HL-60 (cell line): ENCODE data around the gene RIN2.
A peak's percentile ranks its signal among the peaks of the same experiment; 100 is the strongest.

Experiments
- DNase-seq, 2 experiments: peaks; one replicate each; pipeline ENCODE4 v3.0.0-alpha.2; 2010 to 2020; ENCODE audit warnings: low read depth in 1 of 2, low spot score in 1 of 2
- H3K27ac ChIP-seq: fragments of 250-450 bp; sonication (Bioruptor Pico); replicated peaks from 2 replicates; pipeline ENCODE4 v1.5.1; 2020; ENCODE audit warnings: mild to moderate bottlenecking, moderate library complexity
- H3K27me3 ChIP-seq: fragments of 250-450 bp; sonication (Bioruptor Pico); 2 replicates; pipeline ENCODE4 v1.5.1; 2021; ENCODE audit warnings: mild to moderate bottlenecking, moderate library complexity; ENCODE audit not compliant: insufficient read depth, poor library complexity, severe bottlenecking
- H3K4me3 ChIP-seq: replicated peaks from 2 replicates; pipeline ENCODE4 v1.5.1; 2011; ENCODE audit warnings: mild to moderate bottlenecking, control low read depth, low read length; ENCODE audit not compliant: insufficient read depth
- GABPA ChIP-seq: IDR thresholded peaks from 2 replicates; pipeline ENCODE4 v1.6.1; 2012; ENCODE audit warnings: low read depth
- POLR2AphosphoS5 ChIP-seq: IDR thresholded peaks from 2 replicates; pipeline ENCODE4 v1.6.1; 2012; ENCODE audit warnings: low read depth
- SPI1 ChIP-seq: IDR thresholded peaks from 2 replicates; pipeline ENCODE4 v1.6.1; 2012; ENCODE audit warnings: low read depth, mild to moderate bottlenecking, borderline replicate concordance
- TF ChIP-seq, protein P1 (sequence below): IDR thresholded peaks from 2 replicates; pipeline ENCODE4 v1.6.1; 2012; ENCODE audit warnings: low read depth; ENCODE audit not compliant: insufficient replicate concordance
- TF ChIP-seq, protein P2 (sequence below): IDR thresholded peaks from one replicate; pipeline ENCODE4 v1.5.1; 2011; ENCODE audit warnings: low read length, control low read depth, inconsistent platforms; ENCODE audit not compliant: insufficient read depth

The RIN2 gene

DNA sequence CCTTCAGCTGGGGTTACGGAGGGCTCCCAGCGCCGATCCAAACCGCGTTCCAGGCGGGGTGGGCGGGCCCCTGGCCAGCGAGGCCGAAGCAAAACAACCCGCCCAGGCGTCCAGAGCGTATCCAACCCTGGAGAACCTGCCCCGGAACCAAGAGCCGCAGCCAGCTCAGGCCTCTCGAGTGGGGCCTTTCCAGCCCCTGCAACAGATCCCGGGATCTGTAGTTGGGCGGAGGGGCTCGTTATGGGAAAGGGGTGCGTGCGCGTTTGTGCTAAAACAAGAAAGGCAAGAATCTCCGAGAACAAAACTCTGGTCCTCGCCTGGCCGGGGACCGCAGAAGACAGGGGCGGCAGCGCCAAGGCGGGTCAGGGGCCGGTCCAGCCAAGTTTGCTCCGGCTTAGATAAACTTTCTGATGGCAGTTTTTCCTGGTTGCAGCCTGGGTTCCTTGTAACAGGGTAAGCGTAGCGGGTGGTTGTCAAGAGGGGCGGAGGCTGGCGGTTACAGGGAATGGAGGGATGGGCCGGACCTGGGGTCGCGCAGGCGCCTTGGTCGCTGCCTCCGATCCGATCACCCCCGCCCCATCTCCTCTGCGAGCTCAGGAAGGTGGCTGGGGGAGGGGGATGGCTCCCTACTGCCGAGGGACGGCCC lies 448 bp upstream of the RIN2 start:
- Histone ChIP-seq H3K27ac (no peak overlapping the region), H3K27me3 (peaks cover 22% of the 10 kb centered on the region), H3K4me3 (peak overlapping the region; percentile 5)
- TF ChIP-seq GABPA (no peak), SPI1 (no peak)
- TF ChIP-seq, protein P1, sequence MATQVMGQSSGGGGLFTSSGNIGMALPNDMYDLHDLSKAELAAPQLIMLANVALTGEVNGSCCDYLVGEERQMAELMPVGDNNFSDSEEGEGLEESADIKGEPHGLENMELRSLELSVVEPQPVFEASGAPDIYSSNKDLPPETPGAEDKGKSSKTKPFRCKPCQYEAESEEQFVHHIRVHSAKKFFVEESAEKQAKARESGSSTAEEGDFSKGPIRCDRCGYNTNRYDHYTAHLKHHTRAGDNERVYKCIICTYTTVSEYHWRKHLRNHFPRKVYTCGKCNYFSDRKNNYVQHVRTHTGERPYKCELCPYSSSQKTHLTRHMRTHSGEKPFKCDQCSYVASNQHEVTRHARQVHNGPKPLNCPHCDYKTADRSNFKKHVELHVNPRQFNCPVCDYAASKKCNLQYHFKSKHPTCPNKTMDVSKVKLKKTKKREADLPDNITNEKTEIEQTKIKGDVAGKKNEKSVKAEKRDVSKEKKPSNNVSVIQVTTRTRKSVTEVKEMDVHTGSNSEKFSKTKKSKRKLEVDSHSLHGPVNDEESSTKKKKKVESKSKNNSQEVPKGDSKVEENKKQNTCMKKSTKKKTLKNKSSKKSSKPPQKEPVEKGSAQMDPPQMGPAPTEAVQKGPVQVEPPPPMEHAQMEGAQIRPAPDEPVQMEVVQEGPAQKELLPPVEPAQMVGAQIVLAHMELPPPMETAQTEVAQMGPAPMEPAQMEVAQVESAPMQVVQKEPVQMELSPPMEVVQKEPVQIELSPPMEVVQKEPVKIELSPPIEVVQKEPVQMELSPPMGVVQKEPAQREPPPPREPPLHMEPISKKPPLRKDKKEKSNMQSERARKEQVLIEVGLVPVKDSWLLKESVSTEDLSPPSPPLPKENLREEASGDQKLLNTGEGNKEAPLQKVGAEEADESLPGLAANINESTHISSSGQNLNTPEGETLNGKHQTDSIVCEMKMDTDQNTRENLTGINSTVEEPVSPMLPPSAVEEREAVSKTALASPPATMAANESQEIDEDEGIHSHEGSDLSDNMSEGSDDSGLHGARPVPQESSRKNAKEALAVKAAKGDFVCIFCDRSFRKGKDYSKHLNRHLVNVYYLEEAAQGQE = no peak
- DNase-seq = no peak

- H3K4me3 ChIP-seq = peak overlapping the region; percentile 5
- no peak overlapping the region for H3K27ac ChIP-seq
- peaks cover 22% of the 10 kb centered on the region for H3K27me3 ChIP-seq
- DNase-seq = no peak
- no peak for TF ChIP-seq GABPA
- no peak for TF ChIP-seq SPI1
- TF ChIP-seq, protein P2, sequence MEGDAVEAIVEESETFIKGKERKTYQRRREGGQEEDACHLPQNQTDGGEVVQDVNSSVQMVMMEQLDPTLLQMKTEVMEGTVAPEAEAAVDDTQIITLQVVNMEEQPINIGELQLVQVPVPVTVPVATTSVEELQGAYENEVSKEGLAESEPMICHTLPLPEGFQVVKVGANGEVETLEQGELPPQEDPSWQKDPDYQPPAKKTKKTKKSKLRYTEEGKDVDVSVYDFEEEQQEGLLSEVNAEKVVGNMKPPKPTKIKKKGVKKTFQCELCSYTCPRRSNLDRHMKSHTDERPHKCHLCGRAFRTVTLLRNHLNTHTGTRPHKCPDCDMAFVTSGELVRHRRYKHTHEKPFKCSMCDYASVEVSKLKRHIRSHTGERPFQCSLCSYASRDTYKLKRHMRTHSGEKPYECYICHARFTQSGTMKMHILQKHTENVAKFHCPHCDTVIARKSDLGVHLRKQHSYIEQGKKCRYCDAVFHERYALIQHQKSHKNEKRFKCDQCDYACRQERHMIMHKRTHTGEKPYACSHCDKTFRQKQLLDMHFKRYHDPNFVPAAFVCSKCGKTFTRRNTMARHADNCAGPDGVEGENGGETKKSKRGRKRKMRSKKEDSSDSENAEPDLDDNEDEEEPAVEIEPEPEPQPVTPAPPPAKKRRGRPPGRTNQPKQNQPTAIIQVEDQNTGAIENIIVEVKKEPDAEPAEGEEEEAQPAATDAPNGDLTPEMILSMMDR = no peak
- TF ChIP-seq POLR2AphosphoS5 = no peak
- TF ChIP-seq, protein P1 = no peak
These were observed 658 bp downstream of the RIN2 start for GRCh38 chr20:19758501-19759331.

DNA sequence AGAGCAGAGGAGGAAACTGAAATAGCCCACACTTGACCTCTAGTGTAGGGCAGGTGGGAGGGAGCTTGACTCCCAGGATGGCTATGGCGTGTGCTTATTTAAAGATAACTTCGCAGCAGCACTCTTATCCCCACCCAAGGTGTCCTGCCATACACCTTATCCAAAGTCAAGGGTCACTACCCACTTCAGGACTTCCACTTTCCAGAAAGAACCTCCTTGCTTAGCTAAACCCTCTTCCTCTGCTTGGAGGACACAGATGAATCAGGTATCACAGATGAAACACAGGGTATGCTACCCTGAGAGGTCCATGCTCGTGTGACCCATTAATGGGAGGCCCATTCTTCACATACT lies 2.3 kb downstream of the RIN2 start:
- peaks cover 22% of the 10 kb centered on the region for H3K27me3 ChIP-seq
- no peak for DNase-seq
- no peak for TF ChIP-seq POLR2AphosphoS5
- TF ChIP-seq SPI1 = no peak
- TF ChIP-seq, protein P2 = no peak
- TF ChIP-seq, protein P1 = no peak
- TF ChIP-seq GABPA = no peak
- H3K4me3 ChIP-seq = no peak overlapping the region
- no peak overlapping the region for H3K27ac ChIP-seq
